Calu3 (cell line): ENCODE results near the gene SEZ6L. TPM values are rescaled to one million over a fixed set of nuclear protein-coding genes. Genes with fewer than 3 reads are reported as not detected.

Source experiments
- BruUV-seq: library from RNA; stranded (reverse); fragments of 400-500 nt; replicated peaks from 2 replicates; lab custom pipeline; 2021; lab: Mats Ljungman, UMichigan
- CTCF ChIA-PET: fragments of 300-600 bp; sonication (Branson Sonifier 250); formaldehyde crosslinking; loops from one replicate; lab custom pipeline; 2022; ENCODE audit warnings: antibody characterized with exemption; lab: Charles Lee
- DNase-seq: peaks from one replicate; pipeline ENCODE4 v3.0.0; 2022
- H3K27ac Mint-ChIP-seq: one replicate; pipeline ENCODE4 v1.8.0; 2022; ENCODE audit warnings: mixed read lengths; ENCODE audit not compliant: unreplicated experiment
- H3K27me3 Mint-ChIP-seq: one replicate; pipeline ENCODE4 v1.8.0; 2022; ENCODE audit warnings: mixed read lengths; ENCODE audit not compliant: unreplicated experiment
- H3K36me3 Mint-ChIP-seq: one replicate; pipeline ENCODE4 v1.8.0; 2022; ENCODE audit warnings: mild to moderate bottlenecking, moderate library complexity, mixed read lengths; ENCODE audit not compliant: insufficient read depth, unreplicated experiment
- H3K4me1 Mint-ChIP-seq: one replicate; pipeline ENCODE4 v1.8.0; 2022; ENCODE audit warnings: mild to moderate bottlenecking, low read depth, mixed read lengths; ENCODE audit not compliant: unreplicated experiment
- H3K4me3 Mint-ChIP-seq: one replicate; pipeline ENCODE4 v1.8.0; 2022; ENCODE audit warnings: mild to moderate bottlenecking, low read depth, moderate library complexity, mixed read lengths; ENCODE audit not compliant: unreplicated experiment
- H3K9me3 Mint-ChIP-seq: one replicate; pipeline ENCODE4 v1.8.0; 2022; ENCODE audit warnings: low read depth, mixed read lengths; ENCODE audit not compliant: unreplicated experiment
- CTCF ChIP-seq: fragments of 200-600 bp; IDR thresholded peaks from one replicate; pipeline ENCODE4 v1.8.0; 2022; ENCODE audit warnings: antibody characterized with exemption; ENCODE audit not compliant: unreplicated experiment
- intact Hi-C: fragments of 100-400 bp; cut with micrococcal nuclease; formaldehyde crosslinking; loops from one replicate; pipeline ENCODE4 v1.10.0; 2022; ENCODE audit not compliant: unreplicated experiment
- total RNA-seq: library from RNA; stranded (reverse); gene quantifications from 2 replicates; pipeline ENCODE4 v1.2.3, GENCODE V29; 2022

Gene SEZ6L
- total RNA-seq, 1 experiment from 2014 or later, result not detected

- Mint-ChIP-seq H3K9me3 (no peaks in the 10 kb centered on the region), H3K4me1 (no peaks in the 10 kb centered on the region), H3K4me3 (no peak overlapping the region), H3K36me3 (no peaks in the 10 kb centered on the region), H3K27ac (no peak overlapping the region), H3K27me3 (peaks cover 66% of the 10 kb centered on the region)
- CTCF ChIA-PET, result no interaction called here
- no peak for DNase-seq
- intact Hi-C loops, result no loop called here
- BruUV-seq, result no TSS peak
- TF ChIP-seq CTCF, result no peak
Measured at GRCh38 chr22:26226538-26227297, 57.5 kb downstream of the SEZ6L start.

GRCh38 chr22:26229910-26230309 is 60.6 kb downstream of the SEZ6L start:
- TF ChIP-seq CTCF, result no peak
- Mint-ChIP-seq H3K27ac (no peak overlapping the region), H3K4me3 (no peak overlapping the region), H3K36me3 (no peaks in the 10 kb centered on the region), H3K9me3 (no peaks in the 10 kb centered on the region), H3K4me1 (no peaks in the 10 kb centered on the region), H3K27me3 (peaks cover 84% of the 10 kb centered on the region)
- no peak for DNase-seq
- CTCF ChIA-PET, result interaction anchor here (0.7 kb wide), 1 partner anchor 632 kb away, joined by 3 read pairs; no protein-coding TSS in a partner anchor
- intact Hi-C loops, result no loop called here
- no TSS peak for BruUV-seq

GRCh38 chr22:26234296-26234695 is 65.0 kb downstream of the SEZ6L start:
- Mint-ChIP-seq H3K27ac (no peak overlapping the region), H3K36me3 (no peaks in the 10 kb centered on the region), H3K27me3 (peaks cover 89% of the 10 kb centered on the region), H3K4me1 (no peaks in the 10 kb centered on the region), H3K4me3 (no peak overlapping the region), H3K9me3 (no peaks in the 10 kb centered on the region)
- BruUV-seq, result no TSS peak
- CTCF ChIA-PET, result interaction anchor here (0.5 kb wide), 1 partner anchor 424 kb away, joined by 5 read pairs; no protein-coding TSS in a partner anchor
- DNase-seq, result no peak
- intact Hi-C loops, result no loop called here
- no peak for TF ChIP-seq CTCF

GRCh38 chr22:26235792-26236487 is 66.7 kb downstream of the SEZ6L start:
- no peak overlapping the region for H3K27ac Mint-ChIP-seq
- no peak overlapping the region for H3K4me3 Mint-ChIP-seq
- DNase-seq, result no peak
- no peaks in the 10 kb centered on the region for H3K36me3 Mint-ChIP-seq
- H3K9me3 Mint-ChIP-seq, result no peaks in the 10 kb centered on the region
- H3K27me3 Mint-ChIP-seq, result peaks cover 94% of the 10 kb centered on the region
- TF ChIP-seq CTCF, result no peak
- no peaks in the 10 kb centered on the region for H3K4me1 Mint-ChIP-seq
- no TSS peak for BruUV-seq
- intact Hi-C loops, result no loop called here
- CTCF ChIA-PET, result no interaction called here
